ACC112 (cell line): ENCODE results near the gene TMEM220.

Experiments
- H2AFZ ChIP-seq: fragments of 200-600 bp; sonication (generic); one replicate; pipeline ENCODE4 v1.6.0; 2017; ENCODE audit warnings: antibody characterized with exemption, low read length; ENCODE audit not compliant: unreplicated experiment
- H3K27ac ChIP-seq: fragments of 200-600 bp; sonication (generic); 2 replicates; pipeline ENCODE4 v1.5.1; 2014; ENCODE audit warnings: low read depth, mild to moderate bottlenecking, antibody characterized with exemption, low read length, moderate library complexity
- H3K27me3 ChIP-seq: fragments of 200-600 bp; sonication (generic); 2 replicates; pipeline ENCODE4 v1.6.1; 2014; ENCODE audit warnings: mild to moderate bottlenecking, antibody characterized with exemption, low read length, moderate library complexity, mixed read lengths; ENCODE audit not compliant: insufficient read depth
- H3K36me3 ChIP-seq: fragments of 200-600 bp; sonication (generic); 2 replicates; pipeline ENCODE4 v1.6.1; 2016; ENCODE audit warnings: mild to moderate bottlenecking, antibody characterized with exemption, low read length, moderate library complexity, mixed read lengths; ENCODE audit not compliant: insufficient read depth
- H3K4me1 ChIP-seq: fragments of 200-600 bp; sonication (generic); one replicate; pipeline ENCODE4 v1.6.1; 2016; ENCODE audit warnings: low read length, mixed read lengths; ENCODE audit not compliant: insufficient read depth, unreplicated experiment, control insufficient read depth
- H3K4me3 ChIP-seq: fragments of 200-600 bp; sonication (generic); 2 replicates; pipeline ENCODE4 v1.5.1; 2014; ENCODE audit warnings: mild to moderate bottlenecking, low read depth, low read length
- H3K79me2 ChIP-seq: fragments of 200-600 bp; sonication (generic); one replicate; pipeline ENCODE4 v1.6.0; 2016; ENCODE audit warnings: low read length; ENCODE audit not compliant: control insufficient read depth, unreplicated experiment, insufficient read depth

TMEM220 gene

GRCh38 chr17:10729334-10730193, at the start of gene TMEM220:
TSS of gene TMEM220 (minus strand) at chr17:10730023. CDS start at chr17:10729851, 172 bp downstream.
- peak within 1 kb of the TSS; percentile 90 for H2AFZ ChIP-seq
- no peaks in the 10 kb centered on the region for H3K27me3 ChIP-seq
- peaks cover 9% of the 10 kb centered on the region for H3K4me1 ChIP-seq
- H3K4me3 ChIP-seq, result peak within 1 kb of the TSS; percentile 88
- no peaks in the 10 kb centered on the region for H3K79me2 ChIP-seq
- peak within 1 kb of the TSS; percentile 61 for H3K27ac ChIP-seq
- H3K36me3 ChIP-seq, result no peaks in the 10 kb centered on the region

- H3K27me3 ChIP-seq, result no peaks in the 10 kb centered on the region; the same call in 1 of the 2 replicates
- H3K79me2 ChIP-seq, result no peaks in the 10 kb centered on the region
- H2AFZ ChIP-seq, result no peak overlapping the region
- no peak overlapping the region for H3K27ac ChIP-seq
- no peaks in the 10 kb centered on the region for H3K4me1 ChIP-seq
- H3K4me3 ChIP-seq, result no peak overlapping the region
- no peaks in the 10 kb centered on the region for H3K36me3 ChIP-seq
These were observed 49.8 kb upstream of the TMEM220 start for GRCh38 chr17:10779609-10780008.

GRCh38 chr17:10777890-10778289, 48.1 kb upstream of the TMEM220 start:
- no peak overlapping the region for H2AFZ ChIP-seq
- H3K27ac ChIP-seq, result no peak overlapping the region
- H3K4me3 ChIP-seq, result no peak overlapping the region
- no peaks in the 10 kb centered on the region for H3K79me2 ChIP-seq
- H3K36me3 ChIP-seq, result no peaks in the 10 kb centered on the region
- H3K27me3 ChIP-seq, result no peaks in the 10 kb centered on the region; the same call in 1 of the 2 replicates
- H3K4me1 ChIP-seq, result no peaks in the 10 kb centered on the region

GRCh38 chr17:10777131-10777807, 47.4 kb upstream of the TMEM220 start:
- Histone ChIP-seq H3K4me3 (no peak overlapping the region), H3K36me3 (no peaks in the 10 kb centered on the region), H3K4me1 (no peaks in the 10 kb centered on the region), H3K27ac (no peak overlapping the region), H2AFZ (no peak overlapping the region), H3K79me2 (no peaks in the 10 kb centered on the region), H3K27me3 (no peaks in the 10 kb centered on the region; the same call in 1 of the 2 replicates)

- H3K4me3 ChIP-seq, result no peak overlapping the region
- H3K79me2 ChIP-seq, result no peaks in the 10 kb centered on the region
- no peaks in the 10 kb centered on the region for H3K4me1 ChIP-seq
- no peak overlapping the region for H3K27ac ChIP-seq
- H3K27me3 ChIP-seq, result no peaks in the 10 kb centered on the region; the same call in 1 of the 2 replicates
- H2AFZ ChIP-seq, result no peak overlapping the region
- H3K36me3 ChIP-seq, result no peaks in the 10 kb centered on the region
These were observed 46.6 kb upstream of the TMEM220 start for GRCh38 chr17:10776381-10776780.

- no peak overlapping the region for H2AFZ ChIP-seq
- no peaks in the 10 kb centered on the region for H3K36me3 ChIP-seq
- no peaks in the 10 kb centered on the region for H3K4me1 ChIP-seq
- no peak overlapping the region for H3K4me3 ChIP-seq
- no peaks in the 10 kb centered on the region; the same call in 1 of the 2 replicates for H3K27me3 ChIP-seq
- H3K27ac ChIP-seq, result no peak overlapping the region
- H3K79me2 ChIP-seq, result no peaks in the 10 kb centered on the region
These were observed 46.0 kb upstream of the TMEM220 start for GRCh38 chr17:10775740-10776356.

GRCh38 chr17:10775058-10775457, 45.2 kb upstream of the TMEM220 start:
- H2AFZ ChIP-seq, result no peak overlapping the region
- no peaks in the 10 kb centered on the region for H3K4me1 ChIP-seq
- no peaks in the 10 kb centered on the region; the same call in 1 of the 2 replicates for H3K27me3 ChIP-seq
- no peak overlapping the region for H3K27ac ChIP-seq
- H3K4me3 ChIP-seq, result no peak overlapping the region
- H3K79me2 ChIP-seq, result no peaks in the 10 kb centered on the region
- H3K36me3 ChIP-seq, result no peaks in the 10 kb centered on the region

- no peak overlapping the region for H3K27ac ChIP-seq
- no peaks in the 10 kb centered on the region for H3K79me2 ChIP-seq
- H3K4me3 ChIP-seq, result no peak overlapping the region
- H3K4me1 ChIP-seq, result no peaks in the 10 kb centered on the region
- no peaks in the 10 kb centered on the region for H3K36me3 ChIP-seq
- H2AFZ ChIP-seq, result no peak overlapping the region
- H3K27me3 ChIP-seq, result no peaks in the 10 kb centered on the region
These were observed 43.6 kb upstream of the TMEM220 start for GRCh38 chr17:10773391-10773790.

GRCh38 chr17:10772425-10773380, 42.9 kb upstream of the TMEM220 start:
- Histone ChIP-seq H2AFZ (no peak overlapping the region), H3K4me1 (no peaks in the 10 kb centered on the region), H3K36me3 (no peaks in the 10 kb centered on the region), H3K4me3 (no peak overlapping the region), H3K27ac (no peak overlapping the region), H3K79me2 (no peaks in the 10 kb centered on the region), H3K27me3 (no peaks in the 10 kb centered on the region)

GRCh38 chr17:10771148-10771547, 41.3 kb upstream of the TMEM220 start:
- Histone ChIP-seq H3K27ac (no peak overlapping the region), H3K4me1 (no peaks in the 10 kb centered on the region), H3K79me2 (no peaks in the 10 kb centered on the region), H3K36me3 (no peaks in the 10 kb centered on the region), H3K4me3 (no peak overlapping the region), H2AFZ (no peak overlapping the region), H3K27me3 (no peaks in the 10 kb centered on the region)
